IMR-90 (cell line): ENCODE data around the gene RSBN1L.
A peak's percentile ranks its signal among the peaks of the same experiment; 100 is the strongest.

Experiments used
- BHLHE40 ChIP-seq: fragments of 150-350 bp; IDR thresholded peaks from 2 replicates; pipeline ENCODE4 v1.6.1; 2016; ENCODE audit warnings: mild to moderate bottlenecking, low read depth, low read length
- CEBPB ChIP-seq: IDR thresholded peaks from 2 replicates; pipeline ENCODE4 v1.6.1; 2012; ENCODE audit warnings: low read depth, low read length, improper control_type of control experiment
- CTCF ChIP-seq: conservative IDR thresholded peaks from 2 replicates; pipeline ENCODE4 v1.5.1; 2012; ENCODE audit warnings: mild to moderate bottlenecking, low read depth, low read length, improper control_type of control experiment
- ELK1 ChIP-seq: fragments of 150-350 bp; IDR thresholded peaks from 2 replicates; pipeline ENCODE4 v1.6.1; 2016; ENCODE audit warnings: low read depth, mild to moderate bottlenecking, low read length, moderate library complexity, borderline replicate concordance
- FOS ChIP-seq: fragments of 150-350 bp; IDR thresholded peaks from 2 replicates; pipeline ENCODE4 v1.6.1; 2016; ENCODE audit warnings: low read depth, low read length
- MAFK ChIP-seq: IDR thresholded peaks from 2 replicates; pipeline ENCODE4 v1.6.1; 2012; ENCODE audit warnings: low read depth, low read length, improper control_type of control experiment
- MAZ ChIP-seq: IDR thresholded peaks from 2 replicates; pipeline ENCODE4 v1.6.1; 2012; ENCODE audit warnings: low read depth, mild to moderate bottlenecking, low read length, improper control_type of control experiment, moderate library complexity, borderline replicate concordance
- MXI1 ChIP-seq: IDR thresholded peaks from 2 replicates; pipeline ENCODE4 v1.6.1; 2012; ENCODE audit warnings: low read depth, mild to moderate bottlenecking, low read length, moderate library complexity, borderline replicate concordance
- POLR2A ChIP-seq: IDR thresholded peaks from 2 replicates; pipeline ENCODE4 v1.6.1; 2012; ENCODE audit warnings: mild to moderate bottlenecking, low read depth, low read length
- RAD21 ChIP-seq: IDR thresholded peaks from 2 replicates; pipeline ENCODE4 v1.6.1; 2012; ENCODE audit warnings: low read length, improper control_type of control experiment
- RCOR1 ChIP-seq: IDR thresholded peaks from 2 replicates; pipeline ENCODE4 v1.6.1; 2012; ENCODE audit warnings: mild to moderate bottlenecking, low read length, improper control_type of control experiment; ENCODE audit not compliant: insufficient replicate concordance
- RFX5 ChIP-seq: IDR thresholded peaks from 2 replicates; pipeline ENCODE4 v1.8.0; 2012; ENCODE audit warnings: low read depth, mild to moderate bottlenecking, low read length, moderate library complexity
- SMC3 ChIP-seq: fragments of 150-350 bp; IDR thresholded peaks from 2 replicates; pipeline ENCODE4 v1.6.1; 2016; ENCODE audit warnings: low read depth, mild to moderate bottlenecking, antibody characterized with exemption, low read length, moderate library complexity
- USF2 ChIP-seq: fragments of 150-350 bp; IDR thresholded peaks from 2 replicates; pipeline ENCODE4 v1.6.1; 2017; ENCODE audit warnings: mild to moderate bottlenecking, antibody characterized with exemption, low read length, low read depth

GRCh38 chr7:77687100-77687746 lies 9.0 kb upstream of the RSBN1L start:
- TF ChIP-seq CTCF (no peak), MXI1 (no peak), BHLHE40 (no peak), MAFK (no peak), RAD21 (no peak), POLR2A (no peak), FOS (peak; percentile 29; the same call in 1 of the 2 replicates), ELK1 (no peak), MAZ (no peak), RFX5 (no peak), CEBPB (peak; percentile 37; the same call in 1 of the 2 replicates), RCOR1 (peak; percentile 36), SMC3 (no peak), USF2 (no peak)
